ENCODE data around the gene CDC26.

CDC26 gene

GRCh38 chr9:113267911-113268566 lies 7.3 kb downstream of the CDC26 start:
- TF ChIP-seq CTCF (IDR thresholded peaks at IDR 0.05; ENCODE audit: extremely low read depth, missing control alignments): no peak
- no peak for DNase-seq (ENCODE audit: low spot score)

- no peak for DNase-seq (ENCODE audit: low spot score)
Measured at GRCh38 chr9:113266174-113266573, 9.2 kb downstream of the CDC26 start.

GRCh38 chr9:113261917-113262671 lies 13.3 kb downstream of the CDC26 start:
- no peak for DNase-seq (ENCODE audit: low spot score)
- no peak for TF ChIP-seq CTCF (IDR thresholded peaks at IDR 0.05; ENCODE audit: extremely low read depth, missing control alignments)

More at GRCh38 chr9:113266174-113266573, 9.2 kb downstream of the CDC26 start:
- TF ChIP-seq CTCF (IDR thresholded peaks at IDR 0.05; ENCODE audit: extremely low read depth, missing control alignments): no peak

GRCh38 chr9:113258282-113258681 lies 17.1 kb downstream of the CDC26 start:
- no peak for TF ChIP-seq CTCF (IDR thresholded peaks at IDR 0.05; ENCODE audit: extremely low read depth, missing control alignments)
- DNase-seq (ENCODE audit: low spot score): no peak

- DNase-seq (ENCODE audit: low spot score): no peak
- no peak for TF ChIP-seq CTCF (IDR thresholded peaks at IDR 0.05; ENCODE audit: extremely low read depth, missing control alignments)
Measured at GRCh38 chr9:113257863-113258262, 17.5 kb downstream of the CDC26 start.

GRCh38 chr9:113255438-113255837 lies 19.9 kb downstream of the CDC26 start:
- no peak for DNase-seq (ENCODE audit: low spot score)
- no peak for TF ChIP-seq CTCF (IDR thresholded peaks at IDR 0.05; ENCODE audit: extremely low read depth, missing control alignments)

GRCh38 chr9:113254991-113255390 lies 20.4 kb downstream of the CDC26 start:
- no peak for TF ChIP-seq CTCF (IDR thresholded peaks at IDR 0.05; ENCODE audit: extremely low read depth, missing control alignments)
- no peak for DNase-seq (ENCODE audit: low spot score)
